ENCODE data around the gene F10. TPM values are rescaled to one million over a fixed set of nuclear protein-coding genes. Genes with fewer than 3 reads are reported as not detected.
A peak's percentile ranks its signal among the peaks of the same experiment; 100 is the strongest.
"Not testable (repeated sequence)": the region's sequence is repeated elsewhere in the genome, so short reads cannot be mapped to it uniquely, and the experiment has no call there.

Gene F10
- total RNA-seq, 1 donor from 2014 or later: 21.4 TPM

GRCh38 chr13:113153810-113154748 lies 31.5 kb downstream of the F10 start:
- DNase-seq: peak; percentile 85

DNA sequence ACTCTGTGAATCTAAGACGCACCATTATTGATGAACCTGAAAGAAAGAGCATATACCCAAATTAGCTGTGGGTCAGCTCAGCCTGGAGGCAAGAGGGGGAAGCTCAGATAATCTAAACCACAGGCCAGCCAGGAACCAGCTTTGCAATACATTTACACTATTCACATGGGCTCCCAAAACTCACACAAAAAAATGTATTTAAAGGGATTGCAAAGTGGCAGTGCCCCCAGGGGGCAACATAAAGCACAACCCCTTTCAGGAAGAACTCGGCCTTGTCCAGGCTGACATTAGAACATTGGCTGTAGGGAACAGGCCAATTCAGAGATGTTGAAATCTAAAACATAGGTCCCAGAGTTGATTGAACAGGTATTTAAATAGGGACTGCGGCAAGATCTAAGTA lies 32.6 kb downstream of the F10 start:
- no peak for DNase-seq

- no peak for DNase-seq
These were observed 33.5 kb downstream of the F10 start for GRCh38 chr13:113155982-113156655.

- no peak for DNase-seq
These were observed 34.8 kb downstream of the F10 start for GRCh38 chr13:113157206-113157928.

- no peak for DNase-seq
These were observed 35.5 kb downstream of the F10 start, which contains the start of gene PROZ for GRCh38 chr13:113157929-113158747. Gene PROZ, plus strand, starts transcription at chr13:113158648. Its CDS starts 13 bp downstream, at chr13:113158661.

DNA sequence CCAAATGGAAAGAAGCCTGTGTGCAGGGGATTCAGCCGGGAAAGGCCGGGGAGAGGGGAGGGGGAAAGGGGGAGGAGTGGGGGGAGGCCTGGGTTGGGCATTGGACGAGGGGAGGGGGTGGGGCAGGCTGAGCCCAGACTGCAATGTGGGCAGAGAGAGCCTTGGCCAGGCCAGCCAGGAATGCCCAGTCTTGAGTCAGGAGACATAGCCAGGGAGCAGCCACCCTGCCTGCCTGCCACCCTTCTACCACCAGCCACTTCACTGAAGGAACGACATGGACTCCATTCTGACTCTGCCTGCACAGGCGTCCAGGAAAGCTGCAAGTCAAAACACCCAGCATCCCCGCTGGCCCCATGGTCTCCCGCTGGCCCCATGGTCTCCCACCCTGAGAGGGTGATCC lies 36.3 kb downstream of the F10 start:
- no peak for DNase-seq

DNA sequence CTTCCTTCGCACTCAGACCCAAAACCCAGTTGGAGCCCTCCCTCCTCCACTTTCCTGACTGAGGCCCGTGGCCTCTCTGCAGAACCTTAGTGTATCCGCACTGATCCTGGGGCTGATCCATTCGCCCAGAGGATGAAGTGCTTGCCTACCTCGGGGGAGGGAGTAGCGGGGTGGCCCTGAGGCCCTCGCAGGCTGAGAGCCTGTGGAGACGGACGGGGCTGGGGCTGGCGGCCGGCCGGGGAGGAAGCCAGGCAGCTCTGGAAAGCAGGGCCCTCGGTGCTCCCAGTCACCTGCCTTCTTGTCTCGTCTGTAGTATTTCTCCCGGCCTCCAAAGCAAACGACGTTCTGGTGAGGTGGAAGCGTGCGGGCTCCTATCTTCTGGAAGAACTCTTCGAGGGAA lies 37.1 kb downstream of the F10 start:
- DNase-seq: no peak

DNA sequence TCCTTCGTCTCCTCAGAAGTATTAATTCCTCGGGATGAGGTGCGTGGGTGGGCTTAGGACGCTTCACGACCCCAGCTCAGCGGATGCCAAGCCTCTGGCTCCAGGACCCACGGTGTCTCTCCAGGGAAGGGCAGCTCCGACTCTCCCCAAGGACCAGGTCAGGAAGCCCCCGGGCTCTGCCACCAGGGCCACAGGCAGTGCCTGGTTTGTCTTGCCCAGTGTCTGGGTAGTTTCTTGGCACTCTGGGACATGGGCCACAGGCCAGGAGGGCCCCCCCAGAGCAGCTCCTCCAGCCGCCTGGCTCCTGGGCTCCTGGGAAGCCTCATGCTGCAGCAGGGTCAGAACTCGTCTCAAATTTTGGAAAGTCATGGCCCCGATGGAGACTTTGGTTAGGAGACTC lies 38.4 kb downstream of the F10 start:
- no peak for DNase-seq

GRCh38 chr13:113161433-113161832 lies 38.8 kb downstream of the F10 start:
- no peak for DNase-seq

- DNase-seq: not testable (repeated sequence)
These were observed 39.4 kb downstream of the F10 start for GRCh38 chr13:113161975-113162374.

- peak; percentile 66 for DNase-seq
These were observed 40.4 kb downstream of the F10 start for GRCh38 chr13:113162783-113163685.

DNA sequence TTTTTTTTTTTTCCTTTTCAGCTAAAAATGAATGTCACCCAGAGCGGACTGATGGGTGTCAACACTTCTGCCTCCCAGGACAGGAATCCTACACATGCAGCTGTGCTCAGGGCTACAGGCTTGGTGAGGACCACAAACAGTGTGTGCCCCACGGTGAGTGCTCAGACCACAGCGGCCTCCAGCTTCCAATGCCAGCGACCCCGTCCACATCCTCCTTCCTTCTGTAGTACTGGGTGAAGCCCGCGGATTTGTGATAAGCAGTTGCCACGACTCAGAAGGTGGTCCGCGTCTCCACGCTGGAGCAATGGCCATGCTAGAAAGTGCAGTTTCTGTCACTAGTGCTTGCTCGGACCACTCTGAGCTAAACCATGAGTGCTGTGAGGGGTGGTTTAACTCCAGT lies 41.9 kb downstream of the F10 start:
- DNase-seq: no peak

DNA sequence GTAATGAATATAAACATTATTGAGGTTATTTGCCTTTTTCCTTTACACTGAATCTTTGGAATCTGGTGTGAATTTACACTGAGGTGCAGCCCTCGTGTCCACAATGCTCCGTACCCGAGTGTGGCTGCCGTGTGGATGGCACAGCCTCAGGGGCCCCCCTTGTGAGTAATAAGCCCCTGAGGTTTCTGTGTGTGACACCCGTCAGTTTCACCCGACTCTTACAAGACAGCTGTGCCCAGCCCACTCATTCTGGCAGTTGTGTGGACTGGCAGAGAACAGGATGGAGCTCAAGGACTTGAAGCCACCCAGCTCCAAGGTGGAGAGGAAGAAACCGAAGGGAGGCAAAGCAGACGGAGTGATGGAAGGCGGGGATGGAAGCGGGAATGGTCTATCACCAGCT lies 43.7 kb downstream of the F10 start:
- no peak for DNase-seq

DNA sequence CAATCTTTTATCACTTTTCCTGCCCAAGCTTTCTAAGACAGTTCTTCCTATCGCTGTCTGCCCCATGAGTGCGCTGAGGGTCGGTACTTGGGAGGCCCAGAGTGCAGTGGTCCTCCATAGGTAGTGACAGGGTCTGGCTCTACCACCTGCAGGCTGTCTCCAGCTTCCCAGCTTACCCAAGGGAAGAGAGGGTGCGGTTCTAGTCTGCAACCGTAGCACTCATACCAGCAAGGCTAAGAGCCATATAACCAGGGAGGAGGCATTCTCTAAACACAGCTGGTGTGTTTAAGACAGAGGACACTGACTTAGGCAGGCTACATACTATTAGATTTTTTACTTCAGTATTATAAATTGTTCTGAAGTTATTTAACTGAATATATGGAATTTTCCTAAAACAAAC lies 44.1 kb downstream of the F10 start:
- no peak for DNase-seq

GRCh38 chr13:113167155-113167554 lies 44.6 kb downstream of the F10 start:
- no peak for DNase-seq

GRCh38 chr13:113167575-113167974 lies 45.0 kb downstream of the F10 start:
- no peak for DNase-seq

DNA sequence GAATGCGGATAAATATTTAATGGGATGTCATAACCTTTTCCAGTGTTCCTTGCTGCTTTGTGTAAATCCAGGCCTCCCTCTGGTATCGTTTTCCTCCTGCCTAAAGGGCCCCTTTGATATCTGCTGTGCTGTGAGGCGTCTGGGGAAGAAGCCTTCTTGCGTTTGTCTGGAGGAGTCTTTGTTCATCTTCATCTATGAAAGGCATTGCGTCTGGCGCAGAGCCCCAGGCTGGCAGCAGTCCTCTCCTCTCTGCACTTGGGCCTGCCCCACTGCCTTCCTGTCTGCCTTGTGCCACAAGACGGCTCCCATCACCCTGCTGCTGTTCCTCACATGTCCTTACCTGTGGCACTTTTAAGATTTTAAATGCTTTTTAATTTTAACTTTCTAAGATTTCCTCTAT lies 45.6 kb downstream of the F10 start:
- no peak for DNase-seq

- DNase-seq: no peak
These were observed 47.0 kb downstream of the F10 start for GRCh38 chr13:113169277-113170272.

DNA sequence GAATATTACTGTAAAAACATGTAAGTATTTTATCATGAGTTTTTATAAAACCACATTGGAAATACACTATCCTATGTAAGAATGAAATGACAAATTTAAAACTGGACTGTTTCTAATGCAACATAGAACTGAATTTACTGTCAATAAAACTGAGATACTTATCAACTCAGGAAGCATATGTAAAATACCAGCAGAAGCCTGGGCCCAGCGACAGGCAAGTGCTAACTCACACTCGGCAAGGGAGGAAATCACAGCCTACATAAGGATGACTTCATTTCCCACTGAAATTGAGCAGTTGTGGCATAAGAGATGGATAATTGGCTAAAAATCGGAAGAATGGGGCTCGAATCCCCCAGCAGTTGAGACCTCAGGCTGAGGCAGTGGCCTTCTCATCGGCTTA lies 47.9 kb downstream of the F10 start:
- no peak for DNase-seq

Measured in tongue (tissue), 2 donors.